Peyer's patch (tissue), 4 donors: ENCODE measurements around the gene ANKRD53.

ENCODE experiments used
- CTCF ChIP-seq, 6 experiments: fragments of 450-650 bp in 4 of 6; fragments of 200-600 bp in 2 of 6; sonication (generic) in 1 of 6; IDR thresholded peaks; one replicate each; pipeline ENCODE4 v1.5.1; 2017 to 2019; ENCODE audit warnings: antibody characterized with exemption in 6 of 6, mild to moderate bottlenecking in 3 of 6, moderate library complexity in 1 of 6
- POLR2A ChIP-seq, 2 donors: fragments of 450-650 bp; IDR thresholded peaks; one replicate each; pipeline ENCODE4 v1.5.1; 2017; ENCODE audit warnings: antibody characterized with exemption in 2 of 2, mild to moderate bottlenecking in 2 of 2, moderate library complexity in 2 of 2

DNA sequence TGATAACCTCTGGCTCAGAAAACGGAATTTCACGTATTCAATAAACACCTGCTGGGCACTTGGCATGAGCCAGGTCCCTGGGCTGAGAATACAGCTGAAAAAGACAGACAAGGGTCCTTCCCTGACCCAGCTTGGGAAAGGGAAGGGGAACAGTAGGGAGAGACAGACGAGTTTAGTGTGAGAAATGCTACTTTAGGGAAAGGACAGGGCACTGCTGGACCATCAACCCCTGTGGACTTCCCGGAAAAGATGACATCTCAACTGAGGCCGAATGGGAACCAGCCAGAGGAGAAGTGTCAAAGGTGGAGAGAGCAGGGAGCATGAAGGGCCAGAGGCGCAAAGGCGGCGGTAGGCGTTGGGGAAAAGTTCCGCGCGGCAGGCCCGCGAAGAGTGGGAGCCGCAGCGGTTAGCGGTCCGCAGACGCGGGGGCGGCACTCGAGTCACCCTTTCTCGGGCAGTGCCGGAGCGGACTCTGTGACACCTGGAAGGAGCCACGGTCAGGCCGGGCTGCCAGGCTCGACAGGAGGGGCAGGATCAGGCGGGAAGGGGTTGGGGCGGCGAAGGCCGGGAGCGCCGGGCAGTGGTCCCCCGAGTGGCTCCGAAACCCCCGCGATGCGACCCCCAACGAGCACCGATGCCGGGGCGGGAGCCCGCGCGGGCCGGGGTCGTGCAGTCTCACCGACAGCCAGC is 15.7 kb downstream of the ANKRD53 start:
- TF ChIP-seq CTCF (IDR thresholded peaks at IDR 0.05) = no peak
- TF ChIP-seq POLR2A (IDR thresholded peaks at IDR 0.05) = no peak
